IMR-90 (cell line): ENCODE data around the gene GSTT4. TPM values are rescaled to one million over a fixed set of nuclear protein-coding genes. Genes with fewer than 3 reads are reported as not detected.
"Not testable (repeated sequence)": the region's sequence is repeated elsewhere in the genome, so short reads cannot be mapped to it uniquely, and the experiment has no call there.

Experiments
- ATAC-seq: fragments of 200-7000 bp; cut with Tn5 transposase; 2 replicates; pipeline ENCODE4 v1.9.1; 2020; ENCODE audit warnings: low read depth, mild to moderate bottlenecking, moderate library complexity
- BruUV-seq: library from RNA; stranded (reverse); fragments of 400-500 nt; replicated peaks from 2 replicates; lab custom pipeline; 2021; lab: Mats Ljungman, UMichigan
- CTCF ChIA-PET: fragments of 300-600 bp; formaldehyde crosslinking; extraction: SDS; loops from one replicate; lab custom pipeline; 2021; ENCODE audit warnings: antibody characterized with exemption; lab: Yijun Ruan, JAX
- POLR2A ChIA-PET: fragments of 300-600 bp; sonication (Branson Sonifier 250); formaldehyde crosslinking; loops from one replicate; lab custom pipeline; 2022; ENCODE audit warnings: antibody characterized with exemption; ENCODE audit not compliant: unreplicated experiment; lab: Charles Lee
- DNase-seq: peaks from one replicate; pipeline ENCODE4 v3.0.0; 2013
- H2AFZ ChIP-seq: replicated peaks from 2 replicates; pipeline ENCODE3; 2013; ENCODE audit warnings: low read length, mild to moderate bottlenecking; ENCODE audit not compliant: poor library complexity
- H2AK5ac ChIP-seq: 2 replicates; pipeline ENCODE4 v1.6.1; 2013; ENCODE audit warnings: low read depth, low read length, inconsistent platforms
- H2AK9ac ChIP-seq: replicated peaks from 2 replicates; pipeline ENCODE3; 2013; ENCODE audit warnings: mild to moderate bottlenecking, low read depth, low read length, moderate library complexity; ENCODE audit not compliant: poor library complexity
- H2BK120ac ChIP-seq: 2 replicates; pipeline ENCODE4 v1.6.1; 2013; ENCODE audit warnings: low read depth, low read length, inconsistent platforms
- H2BK15ac ChIP-seq: 3 replicates; pipeline ENCODE4 v1.6.1; 2013; ENCODE audit warnings: low read depth, low read length, inconsistent platforms
- H2BK20ac ChIP-seq: 2 replicates; pipeline ENCODE4 v1.6.1; 2013; ENCODE audit warnings: low read depth, mild to moderate bottlenecking, inconsistent platforms, low read length, moderate library complexity
- H2BK5ac ChIP-seq: 2 replicates; pipeline ENCODE4 v1.6.1; 2013; ENCODE audit warnings: mild to moderate bottlenecking, low read depth, low read length, inconsistent platforms; ENCODE audit not compliant: poor library complexity, severe bottlenecking
- H3K14ac ChIP-seq: replicated peaks from 2 replicates; pipeline ENCODE4 v1.6.1; 2013; ENCODE audit warnings: low read depth, low read length, inconsistent platforms
- H3K18ac ChIP-seq: 2 replicates; pipeline ENCODE4 v1.6.1; 2013; ENCODE audit warnings: low read depth, low read length, control low read depth
- H3K23ac ChIP-seq: 2 replicates; pipeline ENCODE4 v1.6.1; 2013; ENCODE audit warnings: low read depth, low read length, inconsistent platforms
- H3K27ac ChIP-seq: 2 replicates; pipeline ENCODE4 v1.5.1; 2013; ENCODE audit warnings: mild to moderate bottlenecking, control low read depth, low read length; ENCODE audit not compliant: insufficient read depth
- H3K27me3 ChIP-seq: 2 replicates; pipeline ENCODE4 v1.6.1; 2013; ENCODE audit warnings: low read length; ENCODE audit not compliant: control insufficient read depth, insufficient read depth
- H3K36me3 ChIP-seq: 2 replicates; pipeline ENCODE4 v1.6.1; 2013; ENCODE audit warnings: low read length, mixed read lengths; ENCODE audit not compliant: control insufficient read depth, insufficient read depth
- H3K4ac ChIP-seq: 2 replicates; pipeline ENCODE4 v1.6.1; 2013; ENCODE audit warnings: low read depth, low read length, inconsistent platforms
- H3K4me1 ChIP-seq: 2 replicates; pipeline ENCODE4 v1.6.1; 2013; ENCODE audit warnings: low read length, mixed read lengths; ENCODE audit not compliant: control insufficient read depth, insufficient read depth
- H3K4me2 ChIP-seq: 2 replicates; pipeline ENCODE4 v1.6.1; 2013; ENCODE audit warnings: low read depth, mild to moderate bottlenecking, control low read depth, low read length, moderate library complexity
- H3K4me3 ChIP-seq: 2 replicates; pipeline ENCODE4 v1.5.1; 2013; ENCODE audit warnings: low read depth, mild to moderate bottlenecking, control low read depth, low read length, moderate library complexity; ENCODE audit not compliant: insufficient read depth
- H3K56ac ChIP-seq: 2 replicates; pipeline ENCODE4 v1.6.1; 2013; ENCODE audit warnings: low read length, inconsistent platforms; ENCODE audit not compliant: insufficient read depth; ENCODE audit errors: extremely low read depth
- H3K79me1 ChIP-seq, 2 experiments: 2 replicates each; pipeline ENCODE4 v1.6.1; 2013; ENCODE audit warnings: low read length in 2 of 2, inconsistent platforms in 1 of 2, low read depth in 1 of 2
- H3K9ac ChIP-seq: 2 replicates; pipeline ENCODE4 v1.6.1; 2013; ENCODE audit warnings: low read depth, low read length, control low read depth
- H3K9me1 ChIP-seq: 2 replicates; pipeline ENCODE4 v1.6.1; 2013; ENCODE audit warnings: low read length, inconsistent platforms; ENCODE audit not compliant: insufficient read depth
- H3K9me3 ChIP-seq: 2 replicates; pipeline ENCODE4 v1.6.1; 2013; ENCODE audit warnings: low read length; ENCODE audit not compliant: control insufficient read depth, insufficient read depth
- H4K20me1 ChIP-seq: 2 replicates; pipeline ENCODE4 v1.6.1; 2013; ENCODE audit warnings: low read length, inconsistent platforms; ENCODE audit not compliant: insufficient read depth
- H4K5ac ChIP-seq: 2 replicates; pipeline ENCODE4 v1.6.1; 2013; ENCODE audit warnings: mild to moderate bottlenecking, low read depth, low read length, control low read depth
- H4K8ac ChIP-seq, 2 experiments: 2 replicates each; pipeline ENCODE4 v1.6.1; 2013; ENCODE audit warnings: low read depth in 2 of 2, low read length in 2 of 2, control low read depth in 1 of 2, inconsistent platforms in 1 of 2
- H4K91ac ChIP-seq: 2 replicates; pipeline ENCODE4 v1.6.1; 2013; ENCODE audit warnings: low read depth, low read length, inconsistent platforms; ENCODE audit not compliant: insufficient read depth
- CEBPB ChIP-seq: IDR thresholded peaks from 2 replicates; pipeline ENCODE4 v1.6.1; 2012; ENCODE audit warnings: low read depth, low read length, improper control_type of control experiment
- WGBS, 2 experiments: methylation state at CpG; one replicate each; pipeline versions ENCODE4 v1.1.5 to v1.1.7; 2013; ENCODE audit warnings: missing lambda C conversion rate in 2 of 2; ENCODE audit not compliant: insufficient read length in 1 of 2; ENCODE audit errors: extremely low coverage in 2 of 2; 5-methylcytosine and 5-hydroxymethylcytosine counted together
- dilution Hi-C: fragments of 300-500 bp; cut with HindIII; formaldehyde crosslinking; loops from one replicate; pipeline ENCODE4 v1.14.3; 2018; ENCODE audit warnings: low sequenced_read_pairs; ENCODE audit not compliant: unreplicated experiment
- in situ Hi-C: fragments of 300-500 bp; cut with MboI; formaldehyde crosslinking; loops from 3 replicates; pipeline ENCODE4 v1.14.3; 2019; ENCODE audit warnings: low sequenced_read_pairs, inconsistent platforms, mixed read lengths
- intact Hi-C: fragments of 100-400 bp; cut with micrococcal nuclease; formaldehyde crosslinking; loops from 2 replicates; pipeline ENCODE4 v1.10.0; 2022
- polyA plus RNA-seq, 3 experiments: library from polyadenylated mRNA; depleted of rRNA; stranded (reverse); fragments of >200 nt; gene quantifications; 2 replicates each; pipeline ENCODE4 v1.2.3, GENCODE V29; 2012; ENCODE audit warnings: low replicate concordance in 1 of 3
- total RNA-seq: library from RNA; depleted of rRNA; stranded (reverse); fragments of >200 nt; gene quantifications from 2 replicates; pipeline ENCODE4 v1.2.3, GENCODE V29; 2012

GSTT4 gene
- total and polyA plus RNA-seq, 2 of the 4 experiments (the other 2 are of a cell fraction): not detected

GRCh38 chr22:24043465-24043864 lies 38.2 kb upstream of the GSTT4 start:
- H3K36me3 ChIP-seq: peaks cover 22% of the 10 kb centered on the region
- H3K56ac ChIP-seq, H2BK15ac ChIP-seq, H3K9me1 ChIP-seq, H2AK5ac ChIP-seq, dilution Hi-C loops, ATAC-seq, H2BK5ac ChIP-seq, H3K9ac ChIP-seq, POLR2A ChIA-PET, H2AFZ ChIP-seq, H3K14ac ChIP-seq, H3K27ac ChIP-seq, H3K27me3 ChIP-seq, in situ Hi-C loops, H3K18ac ChIP-seq, H3K9me3 ChIP-seq, H3K4ac ChIP-seq, H2AK9ac ChIP-seq, H2BK20ac ChIP-seq, H4K91ac ChIP-seq, H3K4me3 ChIP-seq, H4K5ac ChIP-seq, DNase-seq, intact Hi-C loops, H4K8ac ChIP-seq, BruUV-seq, H2BK120ac ChIP-seq, H3K23ac ChIP-seq, H3K4me2 ChIP-seq, H3K4me1 ChIP-seq, H3K79me1 ChIP-seq, CTCF ChIA-PET: not testable (repeated sequence)
- H4K20me1 ChIP-seq: peaks cover 23% of the 10 kb centered on the region
- 100% methylated on average over 1 of the region's 5 CpGs; no CpG with 5 or more reads in 1 of the 2 experiments for WGBS, 2 experiments
- peak; percentile 78 for TF ChIP-seq CEBPB
